Measurements from ENCODE around the gene APOBEC3B. TPM values are rescaled to one million over a fixed set of nuclear protein-coding genes. Genes with fewer than 3 reads are reported as not detected.

The APOBEC3B gene
- polyA plus RNA-seq, 1 of the 3 experiments (the other 2 are of a cell fraction): not detected

- ChIA-PET POLR2A (no interaction called here), CTCF (no interaction called here)
- Histone ChIP-seq H3K27ac (ENCODE audit: low read depth in 2 of 2, low read length in 1 of 2) (no peak overlapping the region), H3K27me3 (ENCODE audit: insufficient read depth) (no peaks in the 10 kb centered on the region), H3K36me3 (replicated peaks in 1 of 2; ENCODE audit: control insufficient read depth in 1 of 2, insufficient read depth in 2 of 2, low read length in 1 of 2) (no peaks in the 10 kb centered on the region), H3K9me2 (no peaks in the 10 kb centered on the region), H3K4me1 (ENCODE audit: control insufficient read depth in 1 of 2, insufficient read depth in 2 of 2, low read depth in 1 of 2, low read length in 1 of 2) (no peaks in the 10 kb centered on the region), H3K4me2 (no peak overlapping the region), H3K9ac (no peak overlapping the region), H3K4me3 (ENCODE audit: low read depth in 2 of 2, low read length in 1 of 2) (no peak overlapping the region), H3K79me2 (ENCODE audit: insufficient read depth) (no peaks in the 10 kb centered on the region), H2AFZ (ENCODE audit: low read depth) (no peak overlapping the region), H3F3A (replicated peaks; ENCODE audit: insufficient read depth) (no peaks in the 10 kb centered on the region), H3K9me3 (no peaks in the 10 kb centered on the region), H4K20me1 (ENCODE audit: insufficient read depth) (no peaks in the 10 kb centered on the region)
- WGBS (ENCODE audit: low lambda C conversion rate): no CpG with 5 or more reads among the region's 5 CpGs
- DNase-seq: no peak
- TF ChIP-seq TCF12 (IDR thresholded peaks at IDR 0.05) (no peak), FOXJ3 (CRISPR knock-in tag; IDR thresholded peaks at IDR 0.05) (no peak), RAD21 (IDR thresholded peaks at IDR 0.05; ENCODE audit: low read length) (no peak), RCOR1 (IDR thresholded peaks at IDR 0.05; ENCODE audit: low read length) (no peak), FOXM1 (IDR thresholded peaks at IDR 0.05; ENCODE audit: low read depth) (no peak), ZBTB33 (IDR thresholded peaks at IDR 0.05; ENCODE audit: borderline replicate concordance, low read depth) (no peak), USF2 (IDR thresholded peaks at IDR 0.05; ENCODE audit: borderline replicate concordance, low read depth, low read length) (no peak), SMC3 (IDR thresholded peaks at IDR 0.05; ENCODE audit: low read depth, low read length) (no peak), CTCF (IDR thresholded peaks at IDR 0.05) (no peak), RXRA (IDR thresholded peaks at IDR 0.05; ENCODE audit: borderline replicate concordance, low read depth) (no peak), MXI1 (IDR thresholded peaks at IDR 0.05; ENCODE audit: low read depth, low read length) (no peak), POLR2AphosphoS5 (IDR thresholded peaks at IDR 0.05; ENCODE audit: low read depth, low read length) (no peak), PBX3 (IDR thresholded peaks at IDR 0.05) (no peak), GABPA (IDR thresholded peaks at IDR 0.05; ENCODE audit: low read depth) (no peak), MAX (IDR thresholded peaks at IDR 0.05; ENCODE audit: low read depth) (no peak), ELF1 (IDR thresholded peaks at IDR 0.05) (no peak), EZH2phosphoT487 (IDR thresholded peaks at IDR 0.05; ENCODE audit: borderline replicate concordance, low read depth) (no peak)
Measured at GRCh38 chr22:38966380-38966702, 15.8 kb upstream of the APOBEC3B start.
